Hematopoietic multipotent progenitor cell (in vitro differentiated cells): ENCODE data around the gene ARL13B. TPM values are rescaled to one million over a fixed set of nuclear protein-coding genes. Genes with fewer than 3 reads are reported as not detected.
"Not testable (repeated sequence)": the region's sequence is repeated elsewhere in the genome, so short reads cannot be mapped to it uniquely, and the experiment has no call there.

Experiments used
- DNase-seq, 3 donors: peaks; one replicate each; pipeline ENCODE4 v3.0.0-alpha.2; 2011 to 2015; ENCODE audit warnings: low read depth in 2 of 3, low spot score in 2 of 3
- total RNA-seq: library from RNA; depleted of rRNA; stranded (reverse); fragments of >200 nt; gene quantifications from one replicate; pipeline ENCODE4 v1.2.3, GENCODE V29; 2012

ARL13B gene
- total RNA-seq, 1 donor, result 4.8 TPM

DNA sequence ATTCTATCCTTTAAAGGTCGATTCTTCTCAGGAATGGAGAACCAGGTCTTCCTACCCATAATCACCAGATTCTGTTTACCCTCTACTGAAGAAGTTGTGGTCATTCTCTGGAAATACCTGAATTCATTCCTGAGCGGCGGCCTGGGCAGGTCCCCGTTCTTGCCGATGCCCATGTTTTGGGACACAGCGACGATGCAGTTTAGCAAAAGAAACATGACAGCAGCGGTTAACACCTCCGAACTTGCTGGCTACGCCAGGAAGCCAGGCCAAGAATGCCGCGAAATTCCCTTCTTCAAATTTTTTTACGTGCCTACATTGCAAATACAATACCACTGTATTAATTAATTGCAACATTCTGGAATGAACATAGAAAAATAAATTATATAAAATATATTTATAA lies 81.3 kb downstream of the ARL13B start:
- no peak for DNase-seq

DNA sequence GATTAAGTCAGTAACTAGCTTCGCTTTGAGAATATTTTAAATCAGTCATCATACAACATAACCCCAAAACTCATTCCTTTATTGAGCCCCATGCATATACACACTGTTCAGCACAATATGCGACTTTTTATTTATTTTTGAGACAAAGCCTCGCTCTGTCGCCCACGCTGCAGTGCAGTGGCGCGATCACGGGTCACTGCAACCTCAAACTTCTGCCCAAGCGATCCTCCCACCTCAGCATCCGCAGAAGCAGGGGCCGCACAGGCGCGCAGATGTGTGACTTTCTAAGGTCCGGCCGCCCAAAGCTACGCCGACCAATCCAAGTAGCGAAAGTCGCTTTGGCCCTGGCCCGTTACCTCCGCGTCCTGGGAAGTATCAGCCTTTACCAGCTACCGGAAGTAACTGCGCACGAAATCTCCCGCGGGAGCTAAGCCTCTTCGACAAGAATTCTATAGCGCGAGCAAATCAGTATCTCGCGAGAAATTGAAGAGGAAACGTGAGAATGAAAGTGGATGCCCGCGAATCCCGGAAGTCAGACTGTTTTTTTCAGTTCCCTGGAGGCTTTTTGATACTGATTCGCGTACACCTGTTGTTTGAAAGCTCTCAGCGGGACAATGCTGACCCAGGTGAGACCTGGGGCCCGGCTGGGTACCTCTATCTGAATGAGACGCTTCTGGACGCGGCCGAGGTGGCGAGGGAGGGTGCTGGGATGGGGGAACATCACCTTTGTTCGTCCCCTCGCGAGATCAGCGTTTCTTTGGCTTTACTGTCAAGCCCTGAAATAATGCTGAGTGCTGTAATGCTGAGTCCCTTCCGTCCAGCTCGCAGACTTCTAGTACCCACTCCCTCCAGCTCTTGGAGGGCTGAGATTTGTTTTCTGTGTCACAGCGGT lies 82.8 kb downstream of the ARL13B start, which contains the start of the genes DHFR2 and NSUN3:
DHFR2 (minus strand) TSS at position 404 of the 892 bp plus-strand sequence. CDS start 1,405 bp downstream, outside the sequence.
NSUN3 (plus strand) TSS at position 549 of the 892 bp plus-strand sequence; CDS start at position 615, 66 bp downstream.
- peak; percentile 82 to 97 (median 94) for DNase-seq

DNA sequence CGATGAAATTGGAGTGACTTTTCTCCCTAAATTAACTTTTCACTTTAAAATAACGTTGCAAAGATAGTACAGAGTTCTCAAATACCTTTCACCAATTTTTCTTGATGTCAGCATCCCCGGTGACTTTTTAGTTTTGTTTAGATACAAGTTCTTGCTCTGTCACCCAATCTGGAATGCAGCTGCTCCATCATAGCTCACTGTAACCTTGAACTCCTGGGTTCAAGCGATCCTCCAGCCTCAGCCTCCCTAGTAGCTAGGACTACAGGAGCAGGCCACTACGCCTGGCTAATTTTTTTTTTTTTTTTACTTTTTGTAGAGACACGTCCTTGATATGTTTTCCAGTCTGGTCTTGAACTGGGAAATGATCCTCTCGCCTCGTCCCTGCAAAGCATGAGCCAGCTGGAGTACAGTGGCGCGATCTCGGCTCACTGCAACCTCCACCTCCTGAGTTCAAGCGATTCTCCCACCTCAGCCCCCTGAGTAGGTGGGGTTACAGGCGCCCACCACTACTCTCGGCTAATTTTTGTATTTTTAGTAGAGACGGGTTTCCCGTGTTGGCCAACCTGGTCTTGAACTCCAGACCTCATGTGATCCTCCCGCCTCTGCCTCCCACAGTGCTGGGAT lies 83.7 kb downstream of the ARL13B start:
- no peak for DNase-seq

DNA sequence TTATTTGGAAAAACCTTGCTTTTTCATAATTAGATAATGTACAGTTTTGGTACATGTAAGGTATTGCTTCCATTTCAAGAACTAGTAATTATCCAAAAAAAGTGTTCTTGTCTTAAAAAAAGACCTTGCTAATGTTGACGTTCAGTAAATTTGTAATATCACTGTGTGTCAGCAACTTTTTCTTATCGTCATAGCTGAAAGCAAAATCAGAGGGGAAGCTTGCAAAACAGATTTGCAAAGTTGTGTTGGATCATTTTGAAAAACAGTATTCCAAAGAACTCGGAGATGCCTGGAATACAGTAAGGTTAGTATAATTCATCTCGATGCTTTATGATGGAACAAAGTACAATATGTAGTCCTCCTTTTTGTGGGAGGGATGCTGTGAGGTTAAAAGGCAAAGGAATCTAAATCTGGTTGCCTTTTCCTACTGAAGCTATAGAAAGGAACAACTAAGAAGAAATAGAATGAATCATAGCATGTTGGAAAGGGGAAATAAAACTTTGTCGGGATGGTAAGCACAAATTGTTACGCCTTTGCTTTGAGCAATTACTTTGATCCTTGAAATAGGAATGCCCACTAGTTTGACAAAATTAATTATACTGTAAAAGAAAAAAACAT lies 84.4 kb downstream of the ARL13B start:
- DNase-seq, result peak in 1 of 3 donors; percentile 27

DNA sequence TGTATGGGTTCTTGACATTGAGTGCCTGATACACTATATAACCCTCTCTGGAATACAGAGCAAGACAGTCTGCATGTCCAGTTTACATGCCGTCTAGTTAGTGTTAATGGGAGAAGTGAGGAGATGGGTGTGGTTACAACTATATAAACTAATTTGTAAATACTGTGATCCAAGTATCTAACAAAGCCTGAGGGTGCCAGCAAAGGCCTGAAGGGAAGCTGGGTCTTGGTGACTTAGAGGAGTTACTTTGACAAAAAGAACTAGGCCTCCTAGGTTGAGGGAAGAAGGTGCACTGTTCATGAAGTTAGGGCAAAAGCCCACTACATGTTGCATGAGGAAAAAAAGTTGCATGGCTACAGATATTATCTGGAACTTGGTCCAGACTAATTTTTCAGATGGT lies 85.2 kb downstream of the ARL13B start:
- DNase-seq, result no peak

DNA sequence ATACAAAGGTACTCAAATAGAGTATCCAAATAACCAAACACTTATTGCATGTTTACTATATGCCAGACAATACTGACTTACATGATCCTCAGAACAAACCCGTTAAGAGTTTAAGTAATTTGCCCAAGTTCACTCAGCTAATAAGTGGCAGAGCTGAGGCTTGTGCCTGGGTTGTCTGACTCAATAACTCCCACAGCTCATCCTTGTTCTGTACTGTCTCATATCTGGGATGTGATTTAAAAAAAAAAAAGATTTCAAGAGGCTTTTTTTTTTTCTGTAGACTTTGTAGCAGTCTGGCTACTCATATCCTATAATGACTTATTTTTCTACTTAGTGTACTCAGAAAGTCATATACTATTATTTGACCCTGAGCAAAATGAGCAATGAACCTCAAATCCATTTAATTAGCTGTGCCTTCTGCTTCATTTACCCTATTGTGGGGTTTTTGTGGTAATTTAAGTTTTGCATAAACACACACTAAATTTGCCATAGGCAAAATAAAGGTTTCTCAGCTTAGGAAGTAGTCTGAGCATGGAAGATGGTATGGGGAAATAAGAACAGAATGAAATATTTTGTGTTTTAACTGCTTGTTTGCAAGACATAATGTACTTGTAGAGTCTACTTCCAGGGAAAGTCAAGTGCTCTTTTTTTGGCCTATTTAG lies 86.0 kb downstream of the ARL13B start:
- no peak for DNase-seq

DNA sequence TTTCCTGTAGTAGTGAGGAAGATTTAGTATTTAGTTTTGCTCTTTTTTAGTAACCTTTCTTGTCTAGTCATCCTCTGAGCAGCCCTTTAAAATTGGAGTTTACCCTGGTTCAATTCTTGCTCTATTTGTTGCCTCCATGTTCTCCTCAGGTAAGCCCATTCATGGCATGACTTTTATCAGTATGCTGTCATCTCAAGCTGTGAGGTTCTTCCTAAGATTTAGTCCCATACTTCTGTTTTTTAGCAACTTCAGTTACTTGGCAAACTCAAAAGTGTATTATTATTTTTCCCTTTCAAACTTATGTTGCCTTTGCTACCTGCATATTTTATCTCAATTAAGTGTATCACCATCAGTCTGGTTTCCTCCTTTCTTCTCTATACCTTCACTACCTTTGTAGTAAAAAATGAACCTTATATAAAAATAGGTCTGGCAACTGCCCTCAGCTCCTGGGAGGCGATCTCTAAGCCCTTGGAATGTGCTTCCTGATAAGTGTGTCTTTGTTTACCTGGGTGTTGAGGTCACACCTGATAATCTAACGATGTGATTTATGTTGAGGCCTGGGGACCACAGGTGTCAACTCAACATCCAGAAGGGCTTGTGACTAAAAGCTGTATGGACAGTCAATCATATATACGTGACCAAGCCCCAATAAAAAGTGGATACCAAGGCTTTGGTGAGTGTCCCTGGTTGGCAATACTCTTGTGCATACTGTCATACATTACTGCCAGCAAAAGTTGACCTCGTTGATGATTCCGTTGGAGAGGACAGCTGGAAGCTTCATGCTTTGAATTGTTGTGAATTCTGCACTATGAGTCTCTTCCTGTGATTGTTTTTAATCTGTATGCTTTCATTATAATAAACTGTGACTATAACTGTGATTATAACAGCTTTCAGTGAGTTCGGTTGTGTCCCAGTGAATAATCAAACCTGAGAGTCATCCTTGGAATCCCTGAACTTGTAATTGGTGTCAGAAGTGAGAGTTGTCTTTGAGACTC lies 86.8 kb downstream of the ARL13B start:
- DNase-seq, result no peak

DNA sequence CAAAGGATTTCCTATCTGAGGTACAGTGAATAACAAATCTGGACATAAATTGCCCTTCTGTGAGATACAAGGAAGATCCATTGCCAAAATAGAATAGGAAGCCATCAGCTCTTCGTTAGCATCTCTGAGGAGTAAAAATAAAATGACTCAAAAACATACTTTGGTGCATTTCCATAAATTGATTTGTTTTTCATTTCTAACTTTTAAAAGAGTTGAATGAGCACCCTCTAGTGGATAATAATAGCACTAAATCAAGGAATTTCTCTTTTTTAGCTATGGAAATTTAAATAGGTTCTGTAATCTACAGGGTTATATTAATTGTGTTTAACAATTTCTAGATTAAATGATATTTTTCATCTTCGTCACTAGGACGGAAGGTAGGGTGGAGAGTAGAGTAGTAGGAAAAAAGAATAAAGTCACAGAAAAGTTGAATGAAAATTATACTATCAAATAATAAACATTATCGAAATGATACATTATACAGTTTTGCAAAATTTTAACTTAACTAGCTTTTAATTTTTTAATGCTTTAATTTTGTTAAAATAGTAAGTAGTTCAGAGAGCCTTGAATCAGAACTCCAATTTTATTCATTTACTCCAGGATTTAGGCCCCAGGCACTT lies 89.3 kb downstream of the ARL13B start:
- peak in 2 of 3 donors; percentile 8 to 51 for DNase-seq

DNA sequence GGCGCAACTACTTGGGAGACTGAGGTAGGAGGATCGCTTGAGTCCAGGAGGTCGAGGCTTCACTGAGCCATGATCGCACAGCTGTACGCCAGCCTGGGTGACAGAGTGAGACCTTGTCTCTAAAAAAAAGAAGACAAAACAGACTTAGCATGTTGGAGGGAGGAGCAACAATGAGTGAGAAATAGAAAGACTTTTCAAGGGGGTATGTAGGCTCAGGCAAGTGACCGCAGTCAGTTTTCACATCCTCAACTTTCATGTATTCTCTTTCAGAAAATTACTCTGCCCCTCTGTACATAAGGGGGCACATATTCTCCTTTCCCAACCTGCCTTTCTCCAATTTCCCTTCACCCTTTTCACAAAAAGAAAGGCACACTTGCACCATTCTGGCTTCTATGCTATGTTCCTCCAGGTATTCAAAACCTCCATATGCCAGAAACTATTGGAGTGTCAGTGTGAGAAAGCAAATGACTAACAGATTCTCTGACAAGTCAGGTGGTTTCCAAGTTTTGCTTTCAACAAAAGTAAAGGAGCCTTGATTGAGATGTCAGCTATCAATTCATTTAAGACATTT lies 90.5 kb downstream of the ARL13B start:
- DNase-seq, result no peak

DNA sequence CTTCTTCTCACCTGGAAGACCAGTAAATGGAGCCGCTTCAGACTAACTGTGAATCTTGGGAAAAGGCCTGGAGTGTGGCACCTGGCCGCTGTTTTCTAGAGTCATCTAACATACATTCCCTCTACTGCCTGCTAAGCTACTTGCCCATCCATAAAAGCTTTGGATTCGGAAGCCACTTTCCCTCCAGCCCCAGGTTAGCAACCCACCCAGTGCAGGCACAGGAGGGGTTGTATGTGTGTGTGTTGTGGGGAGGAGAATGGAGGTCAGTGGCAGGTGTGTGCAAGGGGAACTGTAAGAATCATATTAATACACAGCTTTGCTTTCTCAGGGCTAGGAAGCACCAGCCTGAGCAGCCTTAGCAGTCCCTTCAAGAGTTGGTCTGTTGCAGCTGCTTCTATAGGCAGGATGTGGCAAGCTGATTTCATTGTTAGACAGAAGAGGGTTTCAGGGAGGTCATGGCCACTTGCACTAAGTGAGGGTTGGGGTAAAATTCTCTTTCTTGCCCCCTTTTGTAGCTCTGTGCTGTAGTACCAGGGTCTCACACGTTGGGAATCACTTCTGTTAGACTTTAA lies 91.8 kb downstream of the ARL13B start:
- no peak for DNase-seq

DNA sequence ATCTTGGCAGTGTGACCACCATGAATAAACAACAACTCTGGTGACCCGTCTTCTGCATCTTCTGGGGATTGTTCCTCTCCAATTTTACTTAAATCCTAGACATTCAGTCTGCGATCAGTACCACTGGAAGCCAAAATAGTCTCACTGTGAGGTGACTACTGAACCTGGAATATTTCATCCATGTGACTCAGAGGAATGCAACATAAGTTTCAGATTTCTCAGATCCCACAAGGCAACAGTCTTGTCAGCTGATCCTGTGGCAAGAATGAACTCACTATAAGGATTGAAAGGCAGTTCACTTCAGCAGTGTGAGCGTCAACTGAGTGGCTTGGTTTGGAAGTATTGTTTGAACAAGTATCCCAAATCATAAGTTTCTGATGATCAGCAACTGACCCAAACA lies 96.1 kb downstream of the ARL13B start:
- no peak for DNase-seq

DNA sequence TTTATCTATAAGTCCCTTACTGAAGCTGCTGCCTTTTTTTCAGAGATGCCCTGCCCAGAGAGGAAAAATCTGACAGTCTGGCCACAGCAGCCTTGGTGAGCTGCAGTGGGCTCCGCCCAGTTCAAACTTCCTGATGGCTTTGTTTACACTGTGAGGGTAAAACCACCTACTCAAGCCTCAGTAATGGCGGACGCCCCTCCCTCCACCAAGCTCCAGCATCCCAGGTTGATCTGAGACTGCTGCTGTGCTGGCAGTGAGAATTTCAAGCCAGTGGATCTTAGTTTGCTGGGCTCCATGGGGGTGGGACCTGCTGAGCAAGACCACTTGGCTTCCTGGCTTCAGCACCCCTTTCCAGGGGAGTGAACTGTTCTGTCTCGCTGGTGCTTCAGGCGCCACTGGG lies 100.6 kb downstream of the ARL13B start:
- not testable (repeated sequence) for DNase-seq

DNA sequence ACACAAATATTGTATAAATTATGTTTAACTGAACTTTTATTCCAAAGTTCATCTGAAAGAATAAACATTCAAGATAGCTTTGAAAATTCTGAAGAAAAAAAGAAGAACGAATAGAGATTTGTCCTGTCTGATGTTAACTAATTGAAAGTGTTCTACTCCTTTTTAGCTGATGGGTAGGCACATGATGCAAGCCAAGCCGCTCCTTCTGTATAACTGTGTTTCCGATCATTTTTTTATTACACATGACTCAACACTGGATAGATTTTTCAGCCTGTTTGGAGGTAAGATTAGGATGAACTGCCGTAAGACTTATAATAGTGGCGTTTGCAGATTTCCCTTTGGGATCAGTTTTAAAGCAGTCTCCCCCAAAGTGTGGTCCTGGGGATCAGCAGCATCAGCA lies 101.9 kb downstream of the ARL13B start:
- DNase-seq, result no peak

DNA sequence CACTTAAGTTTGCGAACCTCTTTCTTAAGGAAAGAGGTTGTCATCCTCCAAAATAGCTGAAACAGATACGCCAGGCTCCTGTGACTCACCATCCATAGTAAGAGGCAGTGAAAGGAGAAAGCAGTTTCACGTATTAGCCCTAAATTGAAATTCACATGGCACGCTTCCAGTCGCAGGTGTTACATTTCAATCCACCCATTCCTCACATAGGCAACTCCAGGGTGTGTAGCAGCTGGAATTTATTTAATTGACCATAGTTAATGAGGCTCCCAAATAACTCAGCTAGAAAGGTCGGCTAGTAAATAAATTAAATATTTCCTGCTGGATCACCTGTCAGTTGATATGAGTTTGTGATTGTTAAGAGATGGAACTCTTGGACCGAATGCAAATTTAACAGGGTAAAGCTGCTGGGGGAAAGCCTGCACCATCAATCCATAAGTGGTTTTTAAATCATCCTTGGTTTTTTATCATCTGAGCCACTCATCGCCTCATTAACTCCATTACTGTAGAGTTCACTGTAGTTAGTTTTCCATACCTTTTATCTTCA lies 102.5 kb downstream of the ARL13B start:
- DNase-seq, result no peak

DNA sequence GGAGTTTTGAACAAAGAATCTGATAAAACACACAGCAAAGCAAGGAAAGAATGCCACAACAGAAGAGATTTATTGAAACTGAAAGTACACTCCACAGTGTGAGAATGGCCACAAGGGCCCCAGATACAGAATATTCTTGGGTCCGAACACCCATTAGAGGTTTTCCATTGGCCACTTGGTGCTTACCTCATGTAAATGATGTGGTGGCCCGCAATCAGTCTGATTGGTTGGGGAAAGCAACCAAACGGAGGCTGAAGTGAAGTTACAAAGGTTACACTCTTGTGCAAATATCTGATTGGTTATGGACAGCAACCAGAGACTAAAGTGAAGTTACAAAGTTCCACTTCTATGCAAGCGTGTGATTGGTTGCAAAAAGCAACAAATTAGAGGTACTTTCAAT lies 103.3 kb downstream of the ARL13B start:
- no peak for DNase-seq

DNA sequence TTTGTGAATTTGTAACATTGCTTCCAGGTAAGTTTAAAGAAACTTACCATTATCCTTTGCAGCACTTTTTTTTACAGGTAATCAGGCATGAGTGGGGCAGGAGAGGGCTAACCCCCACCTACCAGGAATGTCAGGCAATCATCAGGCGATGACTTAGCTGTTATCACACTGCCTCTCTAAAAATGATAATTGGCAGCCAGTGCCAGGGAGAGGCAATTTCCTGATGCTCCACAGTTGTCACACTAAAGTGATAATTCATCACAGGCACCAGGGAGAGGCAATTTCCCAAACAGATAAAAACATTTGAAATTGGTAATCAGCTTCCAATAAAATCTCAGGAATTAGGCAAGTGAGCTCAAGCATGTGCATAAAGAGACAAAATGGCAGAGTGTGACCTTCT lies 109.2 kb downstream of the ARL13B start:
- no peak for DNase-seq

DNA sequence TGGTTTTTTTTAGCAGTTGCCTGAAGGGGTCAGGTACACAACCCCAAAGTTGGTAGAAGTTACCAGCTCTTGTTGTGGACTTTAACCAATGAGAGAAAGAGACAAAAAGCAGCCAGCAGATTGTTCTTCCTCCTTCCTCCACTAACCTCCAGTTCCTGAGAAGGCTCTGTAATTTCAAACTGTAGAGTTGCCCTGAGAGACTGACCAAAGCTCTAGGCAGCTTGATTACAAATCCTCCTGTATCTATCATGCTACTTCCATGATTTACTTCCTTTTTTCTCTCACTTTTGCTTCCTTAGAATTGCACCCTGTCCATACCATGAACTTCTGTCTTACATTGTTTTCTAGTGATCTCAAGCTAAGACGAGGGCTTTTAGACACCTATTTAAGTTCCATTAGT lies 112.1 kb downstream of the ARL13B start:
- DNase-seq, result no peak

DNA sequence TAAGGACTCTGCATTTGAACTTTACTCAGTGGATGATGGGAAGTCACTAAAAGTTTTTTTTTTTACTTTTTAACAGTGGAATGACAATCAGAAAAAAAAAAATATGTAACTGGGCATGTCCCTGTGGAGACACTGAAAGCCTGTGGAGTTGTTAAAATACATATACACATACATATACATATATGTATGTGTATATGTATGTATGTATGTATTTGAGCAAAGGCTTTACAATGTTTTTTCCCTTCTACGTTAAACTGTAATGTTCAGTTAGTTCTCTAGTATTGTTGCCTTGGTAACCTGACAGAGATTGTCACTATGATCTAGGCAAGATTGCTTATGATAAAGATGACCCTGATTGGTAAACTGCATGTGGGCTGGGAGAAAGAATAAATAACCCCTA lies 113.2 kb downstream of the ARL13B start:
- no peak for DNase-seq
